Ascending aorta (tissue), 2 donors: ENCODE results near the gene ACIN1. TPM values are rescaled to one million over a fixed set of nuclear protein-coding genes. Genes with fewer than 3 reads are reported as not detected.
A peak's percentile ranks its signal among the peaks of the same experiment; 100 is the strongest.

Experiments
- DNase-seq, 2 donors: peaks; one replicate each; pipeline ENCODE4 v3.0.0-alpha.2; 2019; ENCODE audit warnings: low spot score in 2 of 2
- H3K27ac ChIP-seq, 2 donors: fragments of 200-600 bp; sonication (generic); one replicate each; pipeline ENCODE4 v1.5.1; 2016 to 2017; ENCODE audit warnings: mild to moderate bottlenecking in 1 of 2
- H3K27me3 ChIP-seq: fragments of 200-600 bp; sonication (generic); one replicate; pipeline ENCODE4 v1.5.1; 2017
- H3K36me3 ChIP-seq, 2 donors: fragments of 200-600 bp; sonication (generic); one replicate each; pipeline ENCODE4 v1.5.1; 2016
- H3K4me1 ChIP-seq, 2 donors: fragments of 200-600 bp; sonication (generic); one replicate each; pipeline ENCODE4 v1.5.1; 2016 to 2017; ENCODE audit warnings: mild to moderate bottlenecking in 1 of 2
- H3K4me3 ChIP-seq, 2 donors: fragments of 200-600 bp; sonication (generic); one replicate each; pipeline ENCODE4 v1.5.1; 2016 to 2017; ENCODE audit warnings: mild to moderate bottlenecking in 1 of 2
- H3K9me3 ChIP-seq, 2 donors: fragments of 200-600 bp; sonication (generic); one replicate each; pipeline ENCODE4 v1.5.1; 2016
- CTCF ChIP-seq, 3 experiments: fragments of 200-600 bp in 2 of 3; fragments of 450-650 bp in 1 of 3; sonication (generic) in 2 of 3; IDR thresholded peaks; one replicate each; pipeline ENCODE4 v1.5.1; 2016 to 2019; ENCODE audit warnings: antibody characterized with exemption in 3 of 3, mild to moderate bottlenecking in 1 of 3, moderate library complexity in 1 of 3
- intact Hi-C: fragments of 100-400 bp; cut with DNase I; formaldehyde crosslinking; loops from one replicate; pipeline ENCODE4 v1.15.1; 2023
- total RNA-seq: library from RNA; depleted of rRNA; stranded (reverse); fragments of >200 nt; gene quantifications from one replicate; pipeline ENCODE4 v1.1.0, GENCODE V29; 2016

ACIN1 gene
- total RNA-seq, 1 donor from 2014 or later = 58.9 TPM

GRCh38 chr14:23054000-23054811 is 40.7 kb downstream of the ACIN1 start:
- H3K4me1 ChIP-seq = peaks cover 3 to 18% of the 10 kb centered on the region in 2 donors
- H3K9me3 ChIP-seq = no peaks in the 10 kb centered on the region
- no peaks in the 10 kb centered on the region for H3K27me3 ChIP-seq
- H3K36me3 ChIP-seq = peaks cover 8 to 10% of the 10 kb centered on the region in 2 donors
- DNase-seq = no peak
- peak in 2 of 3 experiments; percentile 7 for TF ChIP-seq CTCF (IDR thresholded peaks at IDR 0.05)
- H3K27ac ChIP-seq = no peak overlapping the region
- H3K4me3 ChIP-seq = no peak overlapping the region
- intact Hi-C loops = loop anchor here (10.0 kb wide), 1 partner anchor 499 kb away; no protein-coding TSS in a partner anchor

DNA sequence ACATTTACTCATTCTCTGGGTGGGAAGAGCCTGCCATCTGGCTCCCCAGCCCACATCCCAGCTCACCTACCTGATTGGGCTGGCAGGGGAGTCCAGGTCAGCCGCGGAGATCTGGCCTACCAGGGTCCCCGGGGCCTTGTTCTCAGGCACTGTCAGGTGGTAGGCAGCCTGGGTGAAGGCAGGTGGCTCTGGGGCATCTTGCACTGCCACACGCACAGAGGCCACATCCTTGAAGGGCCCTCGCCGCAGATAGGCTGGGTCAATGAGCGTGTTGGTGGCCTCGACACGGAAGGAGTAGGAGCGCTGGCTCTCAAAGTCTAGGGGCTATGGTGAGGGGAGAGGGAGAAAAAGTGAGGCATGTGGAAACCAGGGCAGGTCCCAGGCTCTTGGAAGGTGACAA is 41.5 kb downstream of the ACIN1 start:
- Histone ChIP-seq H3K27me3 (no peaks in the 10 kb centered on the region), H3K36me3 (peaks cover under 1 to 2% of the 10 kb centered on the region in 2 donors), H3K9me3 (no peaks in the 10 kb centered on the region), H3K27ac (no peak overlapping the region), H3K4me1 (peaks cover 3 to 17% of the 10 kb centered on the region in 2 donors), H3K4me3 (no peak overlapping the region)
- DNase-seq = no peak
- TF ChIP-seq CTCF (IDR thresholded peaks at IDR 0.05) = no peak
- intact Hi-C loops = loop anchor here (10.0 kb wide), 1 partner anchor 499 kb away; no protein-coding TSS in a partner anchor

GRCh38 chr14:23052671-23053070 is 42.3 kb downstream of the ACIN1 start:
- Histone ChIP-seq H3K9me3 (no peaks in the 10 kb centered on the region), H3K27ac (no peak overlapping the region), H3K27me3 (no peaks in the 10 kb centered on the region), H3K4me3 (no peak overlapping the region), H3K36me3 (no peaks in the 10 kb centered on the region), H3K4me1 (peaks cover under 1 to 14% of the 10 kb centered on the region in 2 donors)
- DNase-seq = no peak
- intact Hi-C loops = loop anchor here (10.0 kb wide), 1 partner anchor 498 kb away; no protein-coding TSS in a partner anchor
- TF ChIP-seq CTCF (IDR thresholded peaks at IDR 0.05) = no peak

GRCh38 chr14:23052182-23052623 is 42.7 kb downstream of the ACIN1 start:
- DNase-seq = no peak
- Histone ChIP-seq H3K27ac (no peak overlapping the region), H3K27me3 (no peaks in the 10 kb centered on the region), H3K36me3 (no peaks in the 10 kb centered on the region), H3K4me3 (no peak overlapping the region), H3K9me3 (no peaks in the 10 kb centered on the region), H3K4me1 (peaks cover 0 to 13% of the 10 kb centered on the region in 2 donors)
- intact Hi-C loops = loop anchor here (10.0 kb wide), 1 partner anchor 497 kb away; no protein-coding TSS in a partner anchor
- TF ChIP-seq CTCF (IDR thresholded peaks at IDR 0.05) = peak in 1 of 3 experiments; percentile 35

DNA sequence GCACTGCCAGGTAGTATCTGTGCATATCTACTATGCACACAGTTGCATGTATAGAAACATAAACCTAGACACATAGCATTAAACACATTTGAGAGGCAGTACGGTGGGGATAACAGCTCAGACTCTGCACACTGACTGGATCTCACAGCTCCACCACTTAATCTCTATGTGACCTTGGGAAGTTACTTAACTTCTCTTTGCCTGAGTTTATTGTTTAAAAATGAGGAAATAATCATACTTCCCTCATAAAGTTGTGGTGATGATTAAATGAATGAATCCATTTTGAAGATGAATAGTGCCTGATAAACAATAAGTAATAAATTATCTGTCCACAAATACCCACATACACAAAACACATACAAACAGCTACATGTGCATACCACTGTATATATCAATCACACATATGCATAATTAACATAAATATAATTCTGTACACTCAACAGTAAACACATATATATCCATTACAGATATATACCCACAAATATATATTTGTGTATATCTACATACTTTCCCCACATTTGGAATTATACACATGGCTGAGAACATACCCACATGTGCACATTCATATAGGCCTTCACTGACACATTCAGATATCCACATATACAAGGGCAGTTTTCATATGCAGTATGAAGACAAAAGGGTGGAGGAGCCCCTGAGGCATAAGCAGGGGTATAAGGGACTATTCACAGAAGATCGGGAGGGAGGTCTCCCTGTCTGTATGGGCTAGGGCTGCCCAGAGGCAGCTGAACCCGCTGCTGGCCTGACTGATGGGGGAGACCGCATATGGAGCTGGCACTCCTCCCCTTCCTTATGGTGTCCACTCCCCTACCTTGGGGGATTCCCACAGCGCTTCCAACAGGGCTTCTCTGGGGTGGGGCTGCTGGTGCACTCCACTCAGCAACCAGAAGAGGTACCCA is 43.5 kb downstream of the ACIN1 start:
- peaks cover 0 to 5% of the 10 kb centered on the region in 2 donors for H3K4me1 ChIP-seq
- H3K9me3 ChIP-seq = no peaks in the 10 kb centered on the region
- DNase-seq = no peak
- no peaks in the 10 kb centered on the region for H3K36me3 ChIP-seq
- H3K4me3 ChIP-seq = no peak overlapping the region
- H3K27me3 ChIP-seq = no peaks in the 10 kb centered on the region
- no peak for TF ChIP-seq CTCF (IDR thresholded peaks at IDR 0.05)
- no peak overlapping the region for H3K27ac ChIP-seq
- intact Hi-C loops = loop anchor here (10.0 kb wide), 1 partner anchor 497 kb away; no protein-coding TSS in a partner anchor
